Measurements from ENCODE around the gene NKD2. TPM values are rescaled to one million over a fixed set of nuclear protein-coding genes. Genes with fewer than 3 reads are reported as not detected.

NKD2 gene
- total RNA-seq, 4 donors from 2014 or later, result 0.78 to 3.2 (median 1.6) TPM

GRCh38 chr5:1086137-1086536 is 77.5 kb downstream of the NKD2 start:
- Histone ChIP-seq H3K36me3 (peaks cover 47 to 53% of the 10 kb centered on the region in 2 donors), H3K4me3 (replicated peaks in 1 of 3) (no peak overlapping the region), H3K4me1 (no peaks in the 10 kb centered on the region), H3K27ac (no peak overlapping the region), H3K9me3 (no peaks in the 10 kb centered on the region), H3K27me3 (no peaks in the 10 kb centered on the region)
- intact Hi-C loops (cut with DNase I), result no loop called here
- no peak for TF ChIP-seq POLR2A (IDR thresholded peaks at IDR 0.05)
- no peak for TF ChIP-seq CTCF (IDR thresholded peaks at IDR 0.05)
- 85 to 89% methylated on average over 10 of the region's 11 CpGs for WGBS, 2 donors
- DNase-seq, result no peak

- intact Hi-C loops (cut with DNase I), result no loop called here
- no peak for DNase-seq
- H3K27me3 ChIP-seq, result no peaks in the 10 kb centered on the region
- H3K27ac ChIP-seq, result no peak overlapping the region
- peaks cover 41 to 49% of the 10 kb centered on the region in 2 donors for H3K36me3 ChIP-seq
- no peak for TF ChIP-seq POLR2A (IDR thresholded peaks at IDR 0.05)
- no peak for TF ChIP-seq CTCF (IDR thresholded peaks at IDR 0.05)
- H3K4me1 ChIP-seq, result peaks cover 0 to 3% of the 10 kb centered on the region in 2 donors
- 94 to 97% methylated on average over 30 to 31 of the region's 31 CpGs for WGBS, 2 donors
- H3K4me3 ChIP-seq (replicated peaks in 1 of 3), result no peak overlapping the region
- H3K9me3 ChIP-seq, result no peaks in the 10 kb centered on the region
Observed at GRCh38 chr5:1086871-1087270, 78.3 kb downstream of the NKD2 start.

GRCh38 chr5:1087428-1087827 is 78.8 kb downstream of the NKD2 start:
- no peak overlapping the region for H3K27ac ChIP-seq
- no peak for DNase-seq
- TF ChIP-seq CTCF (IDR thresholded peaks at IDR 0.05), result no peak
- no peak for TF ChIP-seq POLR2A (IDR thresholded peaks at IDR 0.05)
- H3K9me3 ChIP-seq, result no peaks in the 10 kb centered on the region
- H3K4me3 ChIP-seq (replicated peaks in 1 of 3), result no peak overlapping the region
- peaks cover 41 to 49% of the 10 kb centered on the region in 2 donors for H3K36me3 ChIP-seq
- H3K27me3 ChIP-seq, result no peaks in the 10 kb centered on the region
- H3K4me1 ChIP-seq, result peaks cover 0 to 3% of the 10 kb centered on the region in 2 donors
- WGBS, 2 donors, result 96 to 97% methylated on average over 18 to 25 of the region's 25 CpGs
- intact Hi-C loops (cut with DNase I), result no loop called here

- no peak for DNase-seq
- no peaks in the 10 kb centered on the region for H3K9me3 ChIP-seq
- TF ChIP-seq POLR2A (IDR thresholded peaks at IDR 0.05) (no peak), CTCF (IDR thresholded peaks at IDR 0.05) (no peak)
- peaks cover 0 to 3% of the 10 kb centered on the region in 2 donors for H3K4me1 ChIP-seq
- H3K36me3 ChIP-seq, result peaks cover 41 to 52% of the 10 kb centered on the region in 2 donors
- no peak overlapping the region for H3K27ac ChIP-seq
- H3K27me3 ChIP-seq, result no peaks in the 10 kb centered on the region
- intact Hi-C loops (cut with DNase I), result no loop called here
- 96 to 97% methylated on average over 12 to 26 of the region's 26 CpGs for WGBS, 2 donors
- H3K4me3 ChIP-seq (replicated peaks in 1 of 3), result no peak overlapping the region
Observed at GRCh38 chr5:1088031-1088430, 79.4 kb downstream of the NKD2 start.

Small RNA genes within 50 kb of the gene (microRNA-seq; reads per million reads assigned to microRNA genes)
- gene MIR4635, result not detected

Small RNA genes within 50 kb of the gene (small RNA-seq; reads per million reads assigned to genes)
- gene MIR4635, result not detected

Other genes starting within 250 kb of the NKD2 start
- gene ZDHHC11B, start 224.1 kb upstream of the NKD2 start, total RNA-seq, result 1 to 10 TPM; 1.6 to 6.8 (median 2.9) TPM
- gene ZDHHC11, start 157.8 kb upstream of the NKD2 start, total RNA-seq, result 1 to 10 TPM in 3 of 4 donors, under 1 TPM in 1; 0.54 to 5.3 (median 2.8) TPM
- gene BRD9, start 116.0 kb upstream of the NKD2 start, total RNA-seq, result 10 to 100 TPM; 19.6 to 29.9 (median 25.2) TPM
- 1 to 10 TPM in 3 of 4 donors, not detected in 1; 1.1 to 1.7 (median 1.3) TPM for gene TRIP13, start 115.9 kb upstream of the NKD2 start, total RNA-seq
- gene SLC12A7, start 103.3 kb downstream of the NKD2 start, total RNA-seq, result 10 to 100 TPM; 26.1 to 41.6 (median 29.1) TPM
- gene SLC6A19, start 192.8 kb downstream of the NKD2 start, total RNA-seq, result not detected
- gene SLC6A18, start 216.6 kb downstream of the NKD2 start, total RNA-seq, result not detected